Eye (tissue), 1 donor: Measurements from ENCODE around the gene AAK1.
"Not testable (repeated sequence)": the region's sequence is repeated elsewhere in the genome, so short reads cannot be mapped to it uniquely, and the experiment has no call there.

ENCODE experiments used
- DNase-seq: peaks from one replicate; pipeline ENCODE4 v3.0.0-alpha.2; 2015

The AAK1 gene

GRCh38 chr2:69474688-69475087 is 168.9 kb downstream of the AAK1 start:
- DNase-seq = no peak

- no peak for DNase-seq
Measured at GRCh38 chr2:69471793-69472192, 171.7 kb downstream of the AAK1 start.

- no peak for DNase-seq
Measured at GRCh38 chr2:69470911-69471310, 172.6 kb downstream of the AAK1 start.

GRCh38 chr2:69469784-69470183 is 173.8 kb downstream of the AAK1 start:
- no peak for DNase-seq

GRCh38 chr2:69469375-69469774 is 174.2 kb downstream of the AAK1 start:
- DNase-seq = no peak

- no peak for DNase-seq
Measured at GRCh38 chr2:69466728-69467127, 176.8 kb downstream of the AAK1 start.

- no peak for DNase-seq
Measured at GRCh38 chr2:69465513-69466456, 177.8 kb downstream of the AAK1 start.

GRCh38 chr2:69464575-69464974 is 179.0 kb downstream of the AAK1 start:
- peak; percentile 22 for DNase-seq

- DNase-seq = no peak
Measured at GRCh38 chr2:69462780-69463179, 180.8 kb downstream of the AAK1 start.

- DNase-seq = no peak
Measured at GRCh38 chr2:69461404-69461803, 182.1 kb downstream of the AAK1 start.

- DNase-seq = no peak
Measured at GRCh38 chr2:69459936-69460335, 183.6 kb downstream of the AAK1 start.

- DNase-seq = no peak
Measured at GRCh38 chr2:69456950-69457445, 186.5 kb downstream of the AAK1 start.

- no peak for DNase-seq
Measured at GRCh38 chr2:69456154-69456553, 187.4 kb downstream of the AAK1 start.

GRCh38 chr2:69454976-69455375 is 188.6 kb downstream of the AAK1 start:
- DNase-seq = no peak

- DNase-seq = no peak
Measured at GRCh38 chr2:69453475-69454129, 189.9 kb downstream of the AAK1 start.

- DNase-seq = no peak
Measured at GRCh38 chr2:69452687-69453086, 190.9 kb downstream of the AAK1 start.

- no peak for DNase-seq
Measured at GRCh38 chr2:69450735-69451416, 192.7 kb downstream of the AAK1 start.

GRCh38 chr2:69449906-69450305 is 193.6 kb downstream of the AAK1 start:
- no peak for DNase-seq

GRCh38 chr2:69443673-69444072 is 199.9 kb downstream of the AAK1 start:
- DNase-seq = not testable (repeated sequence)

- not testable (repeated sequence) for DNase-seq
Measured at GRCh38 chr2:69439499-69439898, 204.0 kb downstream of the AAK1 start.

- DNase-seq = no peak
Measured at GRCh38 chr2:69438580-69438979, 205.0 kb downstream of the AAK1 start.

- DNase-seq = no peak
Measured at GRCh38 chr2:69437751-69438154, 205.8 kb downstream of the AAK1 start.
